Neural cell (in vitro differentiated cells): ENCODE data around the gene PSMB10. TPM values are rescaled to one million over a fixed set of nuclear protein-coding genes. Genes with fewer than 3 reads are reported as not detected.

Experiments
- H2AFZ ChIP-seq: fragments of 200-600, 300-800 bp; sonication (generic), shearing (Covaris generic); 2 replicates; pipeline ENCODE4 v1.6.0; 2014; ENCODE audit warnings: low read depth, mild to moderate bottlenecking, antibody characterized with exemption, low read length, moderate library complexity
- H3F3A ChIP-seq: fragments of 200-600 bp; shearing (Covaris generic); 2 replicates; pipeline ENCODE4 v1.6.1; 2016; ENCODE audit warnings: mild to moderate bottlenecking, moderate library complexity, mixed read lengths, antibody characterized with exemption, low read length; ENCODE audit not compliant: insufficient read depth, poor library complexity, severe bottlenecking
- H3K27ac ChIP-seq: fragments of 200-600, 300-800 bp; sonication (generic), shearing (Covaris generic); 2 replicates; pipeline ENCODE4 v1.5.1; 2014; ENCODE audit warnings: mild to moderate bottlenecking, low read length, moderate library complexity
- H3K27me3 ChIP-seq: fragments of 300-800, 200-600 bp; sonication (generic), shearing (Covaris generic); 2 replicates; pipeline ENCODE4 v1.6.0; 2014; ENCODE audit warnings: mild to moderate bottlenecking, low read depth, low read length, moderate library complexity; ENCODE audit not compliant: insufficient read depth
- H3K36me3 ChIP-seq: fragments of 300-800, 200-600 bp; sonication (generic), shearing (Covaris generic); 2 replicates; pipeline ENCODE4 v1.5.1; 2014; ENCODE audit warnings: mild to moderate bottlenecking, antibody characterized with exemption, low read length, moderate library complexity; ENCODE audit not compliant: insufficient read depth
- H3K4me2 ChIP-seq: fragments of 300-800, 200-600 bp; sonication (generic), shearing (Covaris generic); 2 replicates; pipeline ENCODE4 v1.6.0; 2014; ENCODE audit warnings: mild to moderate bottlenecking, low read length
- H3K4me3 ChIP-seq: fragments of 300-800, 200-600 bp; sonication (generic), shearing (Covaris generic); 2 replicates; pipeline ENCODE4 v1.5.1; 2014; ENCODE audit warnings: mild to moderate bottlenecking, low read length, moderate library complexity
- H3K79me2 ChIP-seq: fragments of 200-600 bp; shearing (Covaris generic); replicated peaks from 2 replicates; pipeline ENCODE4 v1.6.0; 2014; ENCODE audit warnings: mild to moderate bottlenecking, low read length, moderate library complexity; ENCODE audit not compliant: insufficient read depth
- H3K9ac ChIP-seq: fragments of 300-800, 200-600 bp; sonication (generic), shearing (Covaris generic); 2 replicates; pipeline ENCODE4 v1.6.1; 2016; ENCODE audit warnings: mild to moderate bottlenecking, low read length, mixed read lengths
- H3K9me2 ChIP-seq: fragments of 200-600 bp; shearing (Covaris generic); 2 replicates; pipeline ENCODE4 v1.6.1; 2016; ENCODE audit warnings: mild to moderate bottlenecking, low read length, mixed read lengths; ENCODE audit not compliant: insufficient read depth
- H3K9me3 ChIP-seq: fragments of 200-600, 300-800 bp; sonication (generic), shearing (Covaris generic); 2 replicates; pipeline ENCODE4 v1.6.1; 2016; ENCODE audit warnings: mild to moderate bottlenecking, mixed run types, low read length, moderate library complexity, mixed read lengths
- H4K20me1 ChIP-seq: fragments of 200-600 bp; shearing (Covaris generic); 2 replicates; pipeline ENCODE4 v1.6.1; 2016; ENCODE audit warnings: mild to moderate bottlenecking, mixed run types; ENCODE audit not compliant: insufficient read depth
- CTCF ChIP-seq: fragments of 450-650 bp; IDR thresholded peaks from 2 replicates; pipeline ENCODE4 v1.5.1; 2014; ENCODE audit warnings: antibody characterized with exemption, mild to moderate bottlenecking, moderate library complexity; ENCODE audit not compliant: poor library complexity, severe bottlenecking
- EP300 ChIP-seq: fragments of 450-650 bp; conservative IDR thresholded peaks from 2 replicates; pipeline ENCODE4 v1.6.1; 2014; ENCODE audit warnings: antibody characterized with exemption, mild to moderate bottlenecking, moderate library complexity; ENCODE audit not compliant: poor library complexity, severe bottlenecking
- EZH2 ChIP-seq: fragments of 200-600, 300-800 bp; shearing (Covaris generic), sonication (generic); IDR thresholded peaks from 2 replicates; pipeline ENCODE4 v1.6.1; 2014; ENCODE audit warnings: antibody characterized with exemption, low read length, borderline replicate concordance, mild to moderate bottlenecking; ENCODE audit not compliant: insufficient read depth, poor library complexity, severe bottlenecking
- MXI1 ChIP-seq: fragments of 450-650 bp; conservative IDR thresholded peaks from 2 replicates; pipeline ENCODE4 v1.6.1; 2014; ENCODE audit warnings: antibody characterized with exemption, mild to moderate bottlenecking; ENCODE audit not compliant: poor library complexity, severe bottlenecking
- POLR2AphosphoS5 ChIP-seq: IDR thresholded peaks from 2 replicates; pipeline ENCODE4 v1.6.1; 2012
- SMC3 ChIP-seq: fragments of 450-650 bp; conservative IDR thresholded peaks from 2 replicates; pipeline ENCODE4 v1.6.1; 2014; ENCODE audit warnings: antibody characterized with exemption, mild to moderate bottlenecking, moderate library complexity; ENCODE audit not compliant: poor library complexity
- TAF1 ChIP-seq: IDR thresholded peaks from 2 replicates; pipeline ENCODE4 v1.6.1; 2012; ENCODE audit warnings: low read depth
- polyA minus RNA-seq: library from RNA; depleted of rRNA, polyadenylated mRNA; stranded (reverse); fragments of >200 nt; gene quantifications from 2 replicates; pipeline ENCODE4 v1.2.3, GENCODE V29; 2014
- polyA plus RNA-seq: library from polyadenylated mRNA; depleted of rRNA; stranded (reverse); fragments of >200 nt; gene quantifications from 2 replicates; pipeline ENCODE4 v1.2.3, GENCODE V29; 2014
- TF ChIP-seq, protein P1 (sequence below): IDR thresholded peaks from 2 replicates; pipeline ENCODE4 v1.6.1; 2012; ENCODE audit warnings: borderline replicate concordance

PSMB10 gene
- polyA plus RNA-seq (33.6 and 46.4 TPM in 2 replicates), polyA minus RNA-seq (8.0 and 10.2 TPM in 2 replicates)

- Histone ChIP-seq H3K4me2 (peak within 1 kb of the TSS; percentile 71), H2AFZ (peak within 1 kb of the TSS; percentile 42), H3K27ac (peak within 1 kb of the TSS; percentile 74), H3K79me2 (no peaks in the 10 kb centered on the region), H3K9ac (peak within 1 kb of the TSS; percentile 87), H3K36me3 (no peaks in the 10 kb centered on the region), H4K20me1 (no peaks in the 10 kb centered on the region), H3K9me2 (no peaks in the 10 kb centered on the region), H3F3A (no peaks in the 10 kb centered on the region), H3K9me3 (no peaks in the 10 kb centered on the region), H3K27me3 (no peaks in the 10 kb centered on the region), H3K4me3 (peak within 1 kb of the TSS; percentile 100)
- TF ChIP-seq, protein P1, sequence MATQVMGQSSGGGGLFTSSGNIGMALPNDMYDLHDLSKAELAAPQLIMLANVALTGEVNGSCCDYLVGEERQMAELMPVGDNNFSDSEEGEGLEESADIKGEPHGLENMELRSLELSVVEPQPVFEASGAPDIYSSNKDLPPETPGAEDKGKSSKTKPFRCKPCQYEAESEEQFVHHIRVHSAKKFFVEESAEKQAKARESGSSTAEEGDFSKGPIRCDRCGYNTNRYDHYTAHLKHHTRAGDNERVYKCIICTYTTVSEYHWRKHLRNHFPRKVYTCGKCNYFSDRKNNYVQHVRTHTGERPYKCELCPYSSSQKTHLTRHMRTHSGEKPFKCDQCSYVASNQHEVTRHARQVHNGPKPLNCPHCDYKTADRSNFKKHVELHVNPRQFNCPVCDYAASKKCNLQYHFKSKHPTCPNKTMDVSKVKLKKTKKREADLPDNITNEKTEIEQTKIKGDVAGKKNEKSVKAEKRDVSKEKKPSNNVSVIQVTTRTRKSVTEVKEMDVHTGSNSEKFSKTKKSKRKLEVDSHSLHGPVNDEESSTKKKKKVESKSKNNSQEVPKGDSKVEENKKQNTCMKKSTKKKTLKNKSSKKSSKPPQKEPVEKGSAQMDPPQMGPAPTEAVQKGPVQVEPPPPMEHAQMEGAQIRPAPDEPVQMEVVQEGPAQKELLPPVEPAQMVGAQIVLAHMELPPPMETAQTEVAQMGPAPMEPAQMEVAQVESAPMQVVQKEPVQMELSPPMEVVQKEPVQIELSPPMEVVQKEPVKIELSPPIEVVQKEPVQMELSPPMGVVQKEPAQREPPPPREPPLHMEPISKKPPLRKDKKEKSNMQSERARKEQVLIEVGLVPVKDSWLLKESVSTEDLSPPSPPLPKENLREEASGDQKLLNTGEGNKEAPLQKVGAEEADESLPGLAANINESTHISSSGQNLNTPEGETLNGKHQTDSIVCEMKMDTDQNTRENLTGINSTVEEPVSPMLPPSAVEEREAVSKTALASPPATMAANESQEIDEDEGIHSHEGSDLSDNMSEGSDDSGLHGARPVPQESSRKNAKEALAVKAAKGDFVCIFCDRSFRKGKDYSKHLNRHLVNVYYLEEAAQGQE, result no peak
- TF ChIP-seq POLR2AphosphoS5, result no peak
- TF ChIP-seq CTCF, result no peak
- TF ChIP-seq SMC3, result no peak
- TF ChIP-seq EP300, result peak; percentile 3
- no peak for TF ChIP-seq MXI1
- no peak for TF ChIP-seq EZH2
- peak; percentile 66 for TF ChIP-seq TAF1
These were observed at the start of gene PSMB10 for GRCh38 chr16:67936124-67936879. Gene PSMB10, minus strand, starts transcription at chr16:67936850. Its CDS starts 101 bp downstream, at chr16:67936749.

DNA sequence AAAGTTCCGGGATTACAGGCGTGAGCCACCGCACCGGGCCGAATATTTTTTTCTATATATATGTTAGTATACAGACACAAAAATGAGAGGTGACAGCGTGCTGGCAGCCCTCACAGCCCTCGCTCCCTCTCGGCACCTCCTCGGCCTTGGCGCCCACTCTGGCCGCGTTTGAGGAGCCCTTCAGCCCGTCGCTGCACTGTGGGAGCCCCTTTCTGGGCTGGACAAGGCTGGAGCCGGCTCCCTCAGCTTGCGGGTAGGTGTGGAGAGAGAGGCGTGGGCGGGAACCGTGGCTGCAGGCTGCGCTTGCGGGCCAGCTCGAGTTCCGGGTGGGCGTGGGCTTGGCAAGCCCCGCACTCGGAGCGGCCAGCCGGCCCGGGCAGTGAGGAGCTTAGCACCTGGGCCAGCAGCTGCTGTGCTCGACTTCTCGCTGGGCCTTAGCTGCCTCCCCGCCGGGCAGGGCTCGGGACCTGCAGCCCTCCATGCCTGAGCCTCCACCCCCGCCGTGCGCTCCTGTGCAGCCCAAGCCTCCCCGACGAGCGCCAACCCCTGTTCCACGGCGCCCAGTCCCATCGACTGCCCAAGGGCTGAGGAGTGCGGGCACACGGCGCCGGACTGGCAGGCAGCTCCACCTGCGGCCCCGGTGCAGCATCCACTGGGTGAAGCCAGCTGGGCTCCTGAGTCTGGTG lies 45.5 kb upstream of the PSMB10 start:
- no peak overlapping the region for H2AFZ ChIP-seq
- TF ChIP-seq POLR2AphosphoS5 (no peak), SMC3 (no peak), TAF1 (no peak), EP300 (no peak)
- no peaks in the 10 kb centered on the region for H3K27me3 ChIP-seq
- H3K79me2 ChIP-seq, result no peaks in the 10 kb centered on the region
- no peak overlapping the region for H3K4me2 ChIP-seq
- no peaks in the 10 kb centered on the region for H3K36me3 ChIP-seq
- no peaks in the 10 kb centered on the region for H3F3A ChIP-seq
- no peak overlapping the region for H3K27ac ChIP-seq
- H3K9ac ChIP-seq, result no peak overlapping the region
- H3K9me3 ChIP-seq, result no peaks in the 10 kb centered on the region
- H4K20me1 ChIP-seq, result no peaks in the 10 kb centered on the region
- H3K4me3 ChIP-seq, result no peak overlapping the region
- H3K9me2 ChIP-seq, result no peaks in the 10 kb centered on the region
